Epithelial cell of esophagus (primary cell): ENCODE data around the gene NINL.

Experiments used
- DNase-seq: peaks from one replicate; pipeline ENCODE4 v3.0.0; 2010; ENCODE audit warnings: low read depth
- H3K4me3 ChIP-seq: 2 replicates; pipeline ENCODE4 v1.5.1; 2011; ENCODE audit warnings: mild to moderate bottlenecking, low read length, control low read depth
- CTCF ChIP-seq: IDR thresholded peaks from 2 replicates; pipeline ENCODE4 v1.5.1; 2011; ENCODE audit warnings: low read depth, mild to moderate bottlenecking, low read length, control low read depth, inconsistent platforms; ENCODE audit not compliant: insufficient read depth; ENCODE audit errors: missing control alignments

The NINL gene

GRCh38 chr20:25500880-25501351 is 84.4 kb downstream of the NINL start:
- no peak for DNase-seq
- no peak overlapping the region for H3K4me3 ChIP-seq
- TF ChIP-seq CTCF, result no peak

- no peak for TF ChIP-seq CTCF
- H3K4me3 ChIP-seq, result no peak overlapping the region
- DNase-seq, result no peak
Observed at GRCh38 chr20:25499855-25500434, 85.4 kb downstream of the NINL start.

GRCh38 chr20:25499031-25499430 is 86.3 kb downstream of the NINL start:
- TF ChIP-seq CTCF, result no peak
- DNase-seq, result no peak
- H3K4me3 ChIP-seq, result no peak overlapping the region

GRCh38 chr20:25498280-25498606 is 87.1 kb downstream of the NINL start:
- no peak for TF ChIP-seq CTCF
- no peak for DNase-seq
- no peak overlapping the region for H3K4me3 ChIP-seq

GRCh38 chr20:25497586-25498279 is 87.6 kb downstream of the NINL start:
- no peak for DNase-seq
- no peak overlapping the region for H3K4me3 ChIP-seq
- no peak for TF ChIP-seq CTCF

- no peak overlapping the region for H3K4me3 ChIP-seq
- TF ChIP-seq CTCF, result no peak
- peak; percentile 85 for DNase-seq
Observed at GRCh38 chr20:25496968-25497401, 88.3 kb downstream of the NINL start.
